GM18505 (cell line): ENCODE results near the gene CSTPP1.

Experiments used
- ATAC-seq: cut with Tn5 transposase; IDR thresholded peaks from one replicate; pipeline ENCODE4 v1.9.1; 2021; ENCODE audit not compliant: unreplicated experiment
- POLR2A ChIP-seq: IDR thresholded peaks from 4 replicates; pipeline ENCODE4 v1.6.1; 2011; ENCODE audit warnings: borderline replicate concordance; ENCODE audit not compliant: insufficient read depth, insufficient read length; ENCODE audit errors: extremely low read depth

CSTPP1 gene

DNA sequence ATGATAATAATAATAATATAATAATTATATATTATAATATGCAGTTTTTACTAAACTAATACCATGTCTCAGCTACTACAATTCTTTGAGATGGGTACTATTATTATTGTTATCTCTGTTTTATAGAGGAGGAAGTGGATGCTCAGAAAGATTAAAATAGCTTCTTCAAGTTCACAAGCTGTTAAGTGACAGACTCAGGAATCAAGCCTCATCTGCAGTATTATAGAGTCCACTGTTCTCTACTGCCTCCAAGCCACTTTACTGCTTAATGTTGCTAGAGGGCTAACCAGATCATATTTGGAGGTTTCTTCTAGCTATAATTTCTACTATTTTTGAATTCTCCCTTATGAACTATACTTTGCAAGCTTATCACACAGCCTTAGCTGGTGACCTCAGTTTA lies 62.7 kb downstream of the CSTPP1 start:
- no peak for TF ChIP-seq POLR2A
- ATAC-seq: no peak

GRCh38 chr11:47000033-47000432 lies 63.5 kb downstream of the CSTPP1 start:
- ATAC-seq: no peak
- TF ChIP-seq POLR2A: no peak

- no peak for ATAC-seq
- no peak for TF ChIP-seq POLR2A
These were observed 65.2 kb downstream of the CSTPP1 start for GRCh38 chr11:47001781-47002181.

DNA sequence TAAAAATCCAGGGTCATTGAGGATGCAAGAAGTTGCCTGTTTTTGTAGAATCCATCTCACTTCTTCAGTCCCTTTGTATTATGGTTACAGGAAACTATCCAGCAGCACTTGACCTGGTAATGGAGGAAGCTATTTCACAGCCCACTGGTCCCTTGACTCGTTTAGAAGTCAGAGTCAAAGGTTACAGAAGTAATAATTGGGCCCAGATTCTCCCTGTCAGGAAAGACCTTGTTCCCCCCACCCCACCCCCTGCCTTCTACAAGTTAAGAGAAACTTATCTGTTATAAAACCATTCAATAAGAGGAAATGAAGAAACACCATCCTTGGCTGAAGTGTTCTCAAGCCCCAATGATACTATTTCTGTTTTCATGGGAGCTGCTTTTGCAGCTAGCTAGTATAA lies 65.8 kb downstream of the CSTPP1 start:
- no peak for TF ChIP-seq POLR2A
- ATAC-seq: no peak

GRCh38 chr11:47003180-47003877 lies 66.8 kb downstream of the CSTPP1 start:
- no peak for ATAC-seq
- TF ChIP-seq POLR2A: no peak

- ATAC-seq: no peak
- no peak for TF ChIP-seq POLR2A
These were observed 68.1 kb downstream of the CSTPP1 start for GRCh38 chr11:47004595-47005033.

GRCh38 chr11:47005441-47005840 lies 68.9 kb downstream of the CSTPP1 start:
- no peak for ATAC-seq
- no peak for TF ChIP-seq POLR2A

DNA sequence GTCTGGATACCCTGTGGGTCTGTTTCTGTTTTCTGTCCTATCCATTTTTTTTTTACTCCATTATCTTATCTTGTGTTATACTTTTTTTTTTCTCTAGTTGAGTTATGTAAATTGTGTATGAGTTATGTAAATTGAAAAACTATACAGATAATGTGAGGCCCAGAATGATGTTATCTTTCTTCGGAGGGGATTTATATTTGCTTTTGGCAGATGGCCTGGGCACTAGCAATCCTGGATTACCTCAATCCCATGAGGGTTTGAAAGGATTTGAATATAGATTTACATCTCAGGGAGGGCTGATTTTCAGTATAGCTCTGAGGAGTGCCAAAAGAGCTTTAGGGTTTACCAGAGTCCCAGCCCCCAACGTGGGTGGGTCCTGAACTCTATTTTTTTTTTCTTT lies 71.0 kb downstream of the CSTPP1 start:
- ATAC-seq: no peak
- TF ChIP-seq POLR2A: no peak

GRCh38 chr11:47010179-47010578 lies 73.6 kb downstream of the CSTPP1 start:
- TF ChIP-seq POLR2A: no peak
- ATAC-seq: no peak

DNA sequence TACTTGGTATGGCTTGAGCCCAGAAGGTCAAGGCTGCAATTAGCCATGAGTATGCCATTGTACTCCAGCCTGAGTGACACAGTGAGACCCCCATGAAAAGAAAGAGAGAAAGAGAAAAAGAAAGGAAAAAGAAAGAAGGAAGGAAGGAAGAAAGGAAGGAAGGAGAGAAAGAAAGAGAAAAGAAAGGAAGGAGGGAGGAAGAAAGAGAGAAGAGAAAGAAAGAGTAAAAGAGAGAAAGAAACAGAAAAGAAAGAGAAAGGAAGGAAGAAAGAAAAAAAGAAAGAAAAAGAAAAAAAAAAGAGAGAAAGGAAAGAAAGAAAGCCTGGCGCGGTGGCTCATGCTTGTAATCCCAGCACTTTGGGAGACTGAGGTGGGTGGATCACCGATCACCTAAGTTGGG lies 77.5 kb downstream of the CSTPP1 start:
- TF ChIP-seq POLR2A: no peak
- ATAC-seq: no peak

GRCh38 chr11:47018637-47019036 lies 82.1 kb downstream of the CSTPP1 start:
- TF ChIP-seq POLR2A: no peak
- no peak for ATAC-seq

DNA sequence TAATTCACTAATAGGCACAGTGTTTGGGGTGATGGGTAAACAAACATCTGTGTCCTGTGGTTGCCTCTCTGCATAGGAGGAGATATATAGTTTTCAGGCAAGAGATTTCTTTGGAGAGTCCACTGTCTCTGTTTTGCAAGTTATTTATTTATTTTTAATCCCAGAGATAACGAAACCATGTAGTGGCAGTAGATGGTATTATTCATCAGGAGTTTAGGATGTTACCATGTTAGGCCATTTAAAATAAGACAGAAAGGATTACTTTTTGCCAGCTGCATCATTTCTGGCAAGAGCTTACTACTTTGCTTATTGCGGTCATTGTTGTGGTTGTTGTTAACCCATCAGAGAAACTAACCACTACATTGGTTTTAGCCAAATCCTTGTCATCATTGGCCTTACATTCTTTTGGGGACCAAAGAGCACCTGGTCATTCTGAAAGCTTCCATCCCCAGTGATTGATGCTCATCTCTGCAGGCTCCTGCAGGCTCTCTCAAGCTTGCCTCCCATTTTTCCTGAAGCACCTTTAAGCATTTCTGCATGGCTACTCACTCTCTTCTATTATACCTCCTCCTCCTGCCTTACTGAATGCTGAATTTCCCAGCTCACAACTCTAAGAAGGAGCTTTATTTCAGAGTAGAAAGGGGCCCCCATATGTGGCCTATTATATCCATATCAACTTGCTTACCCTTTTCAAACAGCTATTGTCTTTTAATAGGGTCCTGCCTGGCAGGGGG lies 84.4 kb downstream of the CSTPP1 start:
- ATAC-seq: no peak
- no peak for TF ChIP-seq POLR2A

DNA sequence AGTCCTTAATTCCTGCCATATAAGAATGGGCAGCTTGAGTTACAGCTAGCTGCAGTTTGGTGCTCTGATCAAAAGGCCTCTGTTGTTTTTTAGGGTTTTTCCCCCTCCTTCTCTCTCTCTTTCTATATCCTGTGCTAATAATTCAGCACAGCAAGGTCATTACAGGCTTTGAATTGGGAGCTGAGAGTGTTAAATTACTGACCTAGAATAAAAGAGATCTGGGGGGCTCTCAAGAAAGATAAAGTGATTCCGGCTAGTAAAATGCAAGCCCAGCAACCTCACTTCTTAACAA lies 84.9 kb downstream of the CSTPP1 start:
- ATAC-seq: no peak
- TF ChIP-seq POLR2A: no peak

- TF ChIP-seq POLR2A: no peak
- ATAC-seq: no peak
These were observed 85.4 kb downstream of the CSTPP1 start for GRCh38 chr11:47021965-47022364.
